Measurements from ENCODE around the gene ANHX.
"Not testable (repeated sequence)": the region's sequence is repeated elsewhere in the genome, so short reads cannot be mapped to it uniquely, and the experiment has no call there.

ANHX gene

DNA sequence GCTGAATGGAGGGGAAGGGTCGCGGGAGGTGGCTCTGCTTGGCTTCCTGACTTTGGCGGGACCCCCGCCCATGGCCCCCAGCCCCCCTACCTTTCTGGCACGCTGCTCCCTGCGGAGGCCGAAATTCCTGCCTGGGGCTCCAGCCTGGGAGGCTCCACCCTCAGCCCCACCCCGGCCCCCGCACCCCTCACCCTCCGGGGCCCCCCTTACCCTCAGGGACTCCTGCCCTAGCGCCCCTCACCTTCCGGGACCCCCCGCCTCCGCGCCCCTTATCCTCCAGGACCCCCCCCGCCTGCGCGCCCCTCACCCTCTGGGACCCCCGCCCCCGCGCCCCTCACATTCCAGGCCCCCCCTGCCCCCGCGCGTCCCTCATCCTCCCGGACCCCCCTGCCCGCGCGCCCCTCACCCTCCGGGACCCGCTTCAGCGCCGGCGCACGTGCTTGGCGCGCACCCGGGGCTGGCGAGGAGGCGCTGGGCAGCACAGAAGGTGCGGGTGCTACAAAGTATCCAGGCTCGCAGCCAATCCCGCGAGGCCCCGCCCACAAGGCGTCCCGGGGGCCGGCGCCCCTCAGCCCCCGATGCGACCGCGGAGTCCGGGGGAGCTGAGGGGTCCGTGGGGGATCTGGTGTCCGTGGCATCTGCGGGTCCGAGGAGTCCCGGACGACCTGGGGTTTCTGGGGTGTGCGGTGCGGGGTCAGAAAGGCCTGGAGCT, at the start of gene ANHX:
Gene ANHX, minus strand, starts transcription at position 477 of the 712 bp plus-strand sequence. CDS start 1,521 bp downstream, outside the sequence.
- no peak for DNase-seq (ENCODE audit: low spot score)

- not testable (repeated sequence) for DNase-seq (ENCODE audit: low spot score)
These were observed 29.0 kb upstream of the ANHX start for GRCh38 chr12:133264668-133265067.

- no peak for DNase-seq (ENCODE audit: low spot score)
These were observed 28.5 kb upstream of the ANHX start for GRCh38 chr12:133264173-133264572.

- no peak for DNase-seq (ENCODE audit: low spot score)
These were observed 20.6 kb upstream of the ANHX start for GRCh38 chr12:133256321-133256720.

DNA sequence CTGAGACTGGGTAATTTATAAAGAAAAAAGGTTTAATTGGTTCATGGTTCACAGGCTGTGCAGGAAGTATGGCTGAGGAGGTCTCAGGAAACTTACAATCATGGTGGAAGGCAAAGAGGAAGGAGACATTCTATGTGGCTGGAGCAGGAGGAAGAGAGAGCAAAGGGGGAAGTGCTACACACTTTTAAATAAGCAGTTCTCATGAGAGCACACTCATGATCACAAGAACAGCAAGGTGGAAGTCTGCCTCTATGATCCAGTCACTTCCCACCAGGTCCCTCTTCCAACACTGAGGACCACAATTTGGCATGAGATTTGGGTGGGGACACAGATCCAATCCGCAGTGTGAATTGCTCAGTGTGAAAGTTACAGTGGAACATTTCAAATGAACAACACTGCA, 20.2 kb upstream of the ANHX start:
- not testable (repeated sequence) for DNase-seq (ENCODE audit: low spot score)

- DNase-seq (ENCODE audit: low spot score), result no peak
These were observed 16.1 kb upstream of the ANHX start for GRCh38 chr12:133251732-133252131.

GRCh38 chr12:133236556-133236955, 879 bp upstream of the ANHX start:
- DNase-seq (ENCODE audit: low spot score), result no peak

- no peak for DNase-seq (ENCODE audit: low spot score)
These were observed 467 bp upstream of the ANHX start for GRCh38 chr12:133236144-133236543.

DNA sequence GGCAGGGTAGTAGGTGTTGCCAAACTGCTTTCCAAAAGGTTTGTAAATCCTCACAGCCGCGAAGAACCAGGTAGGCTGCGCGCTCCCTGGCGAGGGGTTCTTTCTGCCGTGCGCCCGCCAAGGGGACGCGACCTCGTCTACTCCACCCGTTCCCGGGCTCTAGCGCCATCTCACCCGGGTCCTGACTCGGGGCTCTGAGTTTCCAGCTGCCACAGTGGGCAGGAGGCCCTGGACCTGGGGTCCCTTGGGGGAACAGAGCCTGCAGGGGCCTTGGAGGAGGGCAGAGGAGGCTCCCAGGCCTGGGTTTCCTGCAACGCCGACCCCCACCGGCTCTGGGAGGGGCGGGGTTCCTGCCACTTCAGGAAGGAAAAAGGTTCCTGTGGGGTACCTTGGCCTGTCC, 706 bp downstream of the ANHX start:
- DNase-seq (ENCODE audit: low spot score), result no peak

DNA sequence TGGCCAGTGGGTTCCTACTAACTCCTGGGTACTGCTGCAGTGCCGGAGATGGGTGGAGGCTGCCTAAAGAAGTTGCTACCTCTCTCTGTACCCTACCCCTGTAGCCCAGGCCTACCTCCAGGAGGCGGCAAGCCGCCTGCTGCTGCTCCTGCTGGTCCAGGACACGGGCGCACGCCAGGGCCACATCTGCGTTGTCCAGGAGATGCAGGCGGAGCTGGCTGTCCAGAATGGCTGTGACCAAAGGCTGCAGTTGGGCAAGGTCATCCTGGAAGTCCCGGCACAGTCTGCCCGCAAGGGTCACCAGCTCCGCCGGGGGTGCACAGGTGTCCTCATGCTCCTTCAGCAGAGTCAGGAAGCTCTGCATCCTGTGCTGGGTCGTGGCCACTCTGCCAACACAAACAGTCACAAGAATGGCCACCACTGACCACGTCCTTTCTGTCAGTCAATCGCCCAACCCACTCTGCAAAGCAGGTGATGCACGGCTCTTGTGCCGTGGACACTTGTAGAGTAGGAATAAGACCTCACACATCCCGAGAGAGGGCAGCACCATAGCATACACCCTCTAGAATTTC, 1.6 kb downstream of the ANHX start:
- no peak for DNase-seq (ENCODE audit: low spot score)

DNA sequence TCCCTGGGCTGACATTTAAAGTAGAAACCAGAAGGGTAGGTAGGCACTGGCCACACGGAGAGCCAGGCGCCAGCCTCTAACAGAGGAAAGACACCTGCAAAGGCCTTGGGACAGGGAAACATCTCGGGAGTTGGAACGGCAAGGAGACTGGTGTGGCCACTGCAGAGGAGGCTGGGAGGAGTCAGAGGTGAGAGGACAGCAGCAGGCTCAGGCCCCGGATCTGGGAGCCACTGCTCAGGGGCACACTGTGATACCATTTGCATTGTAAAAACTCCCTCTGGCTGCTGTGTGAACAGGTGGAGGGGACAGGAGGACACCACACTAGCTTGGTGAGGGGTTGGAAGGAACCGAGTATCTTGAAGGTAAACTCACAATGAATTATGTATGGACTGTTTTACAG, 2.7 kb downstream of the ANHX start:
- no peak for DNase-seq (ENCODE audit: low spot score)

DNA sequence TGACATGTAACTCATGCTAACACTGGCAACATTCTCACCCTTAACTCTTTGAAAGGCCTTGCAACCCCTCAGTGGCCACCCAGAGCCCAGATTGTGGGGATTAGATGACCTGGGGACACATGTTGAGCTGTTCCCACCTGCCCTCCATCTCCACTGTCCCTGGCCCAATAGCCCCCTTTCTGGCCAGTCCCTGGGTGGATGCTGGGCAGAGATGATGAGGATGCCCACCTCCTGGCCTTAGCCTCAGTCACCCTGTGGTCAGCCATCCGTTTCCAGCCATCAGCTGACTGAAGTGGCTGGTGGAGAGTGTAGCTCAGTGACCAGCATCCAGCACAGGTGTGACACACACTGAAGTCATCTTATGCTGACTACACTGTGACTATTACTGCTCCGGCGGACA, 4.7 kb downstream of the ANHX start:
- DNase-seq (ENCODE audit: low spot score), result no peak

- DNase-seq (ENCODE audit: low spot score), result no peak
These were observed 8.3 kb downstream of the ANHX start for GRCh38 chr12:133227281-133227852.

- DNase-seq (ENCODE audit: low spot score), result no peak
These were observed 9.0 kb downstream of the ANHX start for GRCh38 chr12:133226690-133227089.

- no peak for DNase-seq (ENCODE audit: low spot score)
These were observed 10.2 kb downstream of the ANHX start for GRCh38 chr12:133225527-133225926.

DNA sequence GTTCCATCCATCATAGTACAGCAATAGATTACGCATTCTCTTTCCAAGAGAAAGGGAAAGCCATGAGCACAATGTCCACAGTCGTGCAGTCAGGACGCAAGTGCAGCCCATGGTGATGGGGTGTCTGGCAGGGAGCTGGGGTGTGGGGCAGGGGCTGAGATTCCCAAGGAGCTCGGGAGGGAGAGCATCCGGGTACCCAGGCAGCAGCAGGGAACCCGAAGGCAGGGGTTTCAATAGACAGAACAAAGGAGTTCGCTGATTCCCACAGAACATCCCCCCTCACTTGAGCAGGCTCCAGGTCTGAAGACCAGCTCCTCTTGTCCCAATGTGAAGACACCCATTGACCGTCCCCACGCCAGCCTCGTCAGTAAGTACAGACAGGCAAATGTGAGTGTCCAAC, 13.5 kb downstream of the ANHX start:
- DNase-seq (ENCODE audit: low spot score), result no peak

GRCh38 chr12:133221241-133221640, 14.4 kb downstream of the ANHX start:
- no peak for DNase-seq (ENCODE audit: low spot score)

DNA sequence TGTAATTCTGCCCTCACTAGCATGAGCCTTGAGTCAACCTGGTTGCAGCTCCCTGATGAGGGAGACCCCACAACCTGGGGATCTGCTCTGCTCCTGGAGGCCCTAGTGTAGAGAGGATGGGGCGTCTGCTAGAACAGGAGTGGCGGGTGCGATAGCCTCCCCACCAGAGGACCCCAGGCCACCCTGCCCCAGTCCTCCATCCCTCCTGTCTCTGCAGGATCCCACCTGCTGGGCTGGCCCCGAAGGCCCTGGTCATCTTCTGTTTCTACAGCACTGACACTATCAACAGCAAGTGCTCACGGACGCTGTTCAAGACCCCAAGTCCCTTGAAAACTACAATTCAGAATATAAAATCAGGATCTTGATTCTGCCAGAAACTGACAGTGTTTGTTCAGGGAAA, 15.2 kb downstream of the ANHX start:
- no peak for DNase-seq (ENCODE audit: low spot score)

DNA sequence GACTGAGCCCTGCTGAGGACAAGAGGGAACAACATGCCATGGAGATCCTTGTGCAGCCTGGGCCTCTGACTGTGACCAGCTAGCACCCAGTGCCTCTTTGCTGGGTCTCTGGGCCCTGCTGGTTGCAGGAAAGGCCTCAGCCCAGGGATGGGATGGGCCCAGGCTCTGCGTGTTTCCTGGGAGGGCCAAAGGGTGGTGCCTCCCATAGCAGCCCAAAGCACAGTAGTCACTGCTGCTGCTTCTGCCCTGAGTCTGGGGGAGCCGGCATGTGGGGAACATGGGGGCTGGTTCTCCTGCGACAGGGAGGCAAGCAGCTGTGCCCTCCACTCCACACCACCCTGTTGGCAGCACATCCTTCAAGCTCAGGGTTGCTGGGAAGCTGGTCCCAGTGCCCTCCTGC, 18.5 kb downstream of the ANHX start:
- DNase-seq (ENCODE audit: low spot score), result no peak

- no peak for DNase-seq (ENCODE audit: low spot score)
These were observed 20.0 kb downstream of the ANHX start for GRCh38 chr12:133215724-133216123.

GRCh38 chr12:133206390-133206789, 29.3 kb downstream of the ANHX start:
- no peak for DNase-seq (ENCODE audit: low spot score)

DNA sequence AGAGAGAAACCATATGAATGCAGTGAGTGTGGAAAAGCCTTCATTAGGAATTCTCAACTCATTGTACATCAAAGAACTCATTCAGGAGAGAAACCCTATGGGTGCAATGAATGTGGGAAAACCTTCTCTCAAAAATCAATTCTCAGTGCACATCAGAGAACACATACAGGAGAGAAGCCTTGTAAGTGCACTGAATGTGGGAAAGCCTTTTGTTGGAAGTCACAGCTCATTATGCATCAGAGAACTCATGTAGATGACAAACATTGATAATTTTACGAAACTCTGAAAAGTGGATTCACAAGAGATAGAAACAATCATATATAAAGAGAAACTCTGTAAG, 31.4 kb downstream of the ANHX start:
- no peak for DNase-seq (ENCODE audit: low spot score)

- DNase-seq (ENCODE audit: low spot score), result no peak
These were observed 32.1 kb downstream of the ANHX start for GRCh38 chr12:133203344-133204263.

All from CD4-positive, alpha-beta T cell treated with Interleukin-2 at 100 ng/mL for 4 hours (primary cell).